ENCODE measurements around the gene ATG2A. TPM values are rescaled to one million over a fixed set of nuclear protein-coding genes. Genes with fewer than 3 reads are reported as not detected.

The ATG2A gene
- total RNA-seq, 4 donors from 2014 or later = 33.0 to 93.6 (median 45.8) TPM

- DNase-seq (ENCODE audit: low spot score in 2 of 2) = no peak
- peaks cover 0 to 18% (median 11%) of the 10 kb centered on the region in 4 donors for H3K4me1 ChIP-seq
- H3K27me3 ChIP-seq = no peaks in the 10 kb centered on the region
- H3K27ac ChIP-seq = no peak overlapping the region
- no peak overlapping the region for H3K4me3 ChIP-seq
- H3K9me3 ChIP-seq = no peaks in the 10 kb centered on the region
- peaks cover 0 to 83% (median 11%) of the 10 kb centered on the region in 3 donors for H3K36me3 ChIP-seq
- WGBS, 2 donors = 92 to 98% methylated on average over 7 of the region's 7 CpGs
- TF ChIP-seq EP300 (IDR thresholded peaks at IDR 0.05) = no peak
- TF ChIP-seq CTCF (IDR thresholded peaks at IDR 0.05) = no peak
- no peak for TF ChIP-seq POLR2A (IDR thresholded peaks at IDR 0.05)
These were observed 12.6 kb upstream of the ATG2A start for GRCh38 chr11:64929625-64930024.

GRCh38 chr11:64928957-64929356, 11.9 kb upstream of the ATG2A start:
- Histone ChIP-seq H3K4me1 (peaks cover 0 to 23% (median 11%) of the 10 kb centered on the region in 4 donors), H3K9me3 (no peaks in the 10 kb centered on the region), H3K4me3 (no peak overlapping the region), H3K27ac (no peak overlapping the region), H3K36me3 (peaks cover 0 to 76% (median 11%) of the 10 kb centered on the region in 3 donors), H3K27me3 (no peaks in the 10 kb centered on the region)
- 94 to 100% methylated on average over 2 of the region's 2 CpGs for WGBS, 2 donors
- no peak for TF ChIP-seq CTCF (IDR thresholded peaks at IDR 0.05)
- no peak for TF ChIP-seq POLR2A (IDR thresholded peaks at IDR 0.05)
- TF ChIP-seq EP300 (IDR thresholded peaks at IDR 0.05) = no peak
- DNase-seq (ENCODE audit: low spot score in 2 of 2) = no peak

GRCh38 chr11:64926689-64927088, 9.7 kb upstream of the ATG2A start:
- DNase-seq (ENCODE audit: low spot score in 2 of 2) = no peak
- TF ChIP-seq POLR2A (IDR thresholded peaks at IDR 0.05) (no peak), EP300 (IDR thresholded peaks at IDR 0.05) (no peak), CTCF (IDR thresholded peaks at IDR 0.05) (no peak)
- Histone ChIP-seq H3K27ac (no peak overlapping the region), H3K4me3 (no peak overlapping the region), H3K9me3 (no peaks in the 10 kb centered on the region), H3K4me1 (peaks cover 0 to 31% (median 13%) of the 10 kb centered on the region in 4 donors), H3K36me3 (peaks cover 0 to 53% (median 11%) of the 10 kb centered on the region in 3 donors), H3K27me3 (no peaks in the 10 kb centered on the region)
- 76 to 77% methylated on average over 21 to 22 of the region's 22 CpGs for WGBS, 2 donors

GRCh38 chr11:64925536-64926436, 8.8 kb upstream of the ATG2A start:
- Histone ChIP-seq H3K4me3 (peak overlapping the region; percentile 72 to 98 (median 86)), H3K4me1 (peaks cover 0 to 31% (median 13%) of the 10 kb centered on the region in 4 donors), H3K27me3 (no peaks in the 10 kb centered on the region), H3K27ac (peak overlapping the region in 1 of 4 donors; percentile 98), H3K36me3 (peaks cover 0 to 44% (median 6%) of the 10 kb centered on the region in 3 donors), H3K9me3 (no peaks in the 10 kb centered on the region)
- TF ChIP-seq POLR2A (IDR thresholded peaks at IDR 0.05) (no peak), EP300 (IDR thresholded peaks at IDR 0.05) (no peak), CTCF (IDR thresholded peaks at IDR 0.05) (no peak)
- 58 to 62% methylated on average over 10 to 12 of the region's 24 CpGs for WGBS, 2 donors
- no peak for DNase-seq (ENCODE audit: low spot score in 2 of 2)

- H3K27me3 ChIP-seq = no peaks in the 10 kb centered on the region
- DNase-seq (ENCODE audit: low spot score in 2 of 2) = no peak
- WGBS, 2 donors = 0 to 2% methylated on average over 24 of the region's 24 CpGs
- peaks cover 0 to 31% (median 13%) of the 10 kb centered on the region in 4 donors for H3K4me1 ChIP-seq
- H3K9me3 ChIP-seq = no peaks in the 10 kb centered on the region
- TF ChIP-seq EP300 (IDR thresholded peaks at IDR 0.05) = no peak
- no peak for TF ChIP-seq POLR2A (IDR thresholded peaks at IDR 0.05)
- TF ChIP-seq CTCF (IDR thresholded peaks at IDR 0.05) = no peak
- peak overlapping the region; percentile 72 to 98 (median 86) for H3K4me3 ChIP-seq
- H3K27ac ChIP-seq = peak overlapping the region; percentile 91 to 98 (median 92)
- H3K36me3 ChIP-seq = peaks cover 0 to 35% (median 0%) of the 10 kb centered on the region in 3 donors
These were observed 7.9 kb upstream of the ATG2A start for GRCh38 chr11:64924910-64925284.
